HG03565 (cell line): ENCODE results near the gene PREP.

Experiments used
- ATAC-seq: cut with Tn5 transposase; IDR thresholded peaks from one replicate; pipeline ENCODE4 v1.9.1; 2021; ENCODE audit warnings: mild to moderate bottlenecking, moderate library complexity; ENCODE audit not compliant: unreplicated experiment

PREP gene

GRCh38 chr6:105317607-105318533, 85.0 kb downstream of the PREP start:
- no peak for ATAC-seq

DNA sequence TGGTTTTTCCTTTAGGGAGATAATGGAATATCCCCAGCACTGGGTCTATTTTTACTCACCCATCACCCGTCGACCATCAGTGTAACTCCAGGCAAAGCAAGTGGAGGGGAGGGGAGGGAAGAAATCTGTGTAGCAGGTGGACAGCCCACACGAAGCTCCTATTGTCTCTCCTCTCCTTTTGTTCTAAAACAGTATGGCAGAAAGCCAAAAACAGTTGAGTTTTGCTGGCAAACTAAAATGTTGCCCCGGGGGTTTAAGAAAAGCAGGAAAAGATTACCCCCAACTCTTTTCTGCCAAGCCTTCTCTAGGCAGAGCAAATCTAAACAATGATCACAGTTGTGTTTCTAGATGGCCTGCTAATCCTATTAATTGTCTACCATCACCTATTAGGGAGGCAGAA, 89.7 kb downstream of the PREP start:
- no peak for ATAC-seq

DNA sequence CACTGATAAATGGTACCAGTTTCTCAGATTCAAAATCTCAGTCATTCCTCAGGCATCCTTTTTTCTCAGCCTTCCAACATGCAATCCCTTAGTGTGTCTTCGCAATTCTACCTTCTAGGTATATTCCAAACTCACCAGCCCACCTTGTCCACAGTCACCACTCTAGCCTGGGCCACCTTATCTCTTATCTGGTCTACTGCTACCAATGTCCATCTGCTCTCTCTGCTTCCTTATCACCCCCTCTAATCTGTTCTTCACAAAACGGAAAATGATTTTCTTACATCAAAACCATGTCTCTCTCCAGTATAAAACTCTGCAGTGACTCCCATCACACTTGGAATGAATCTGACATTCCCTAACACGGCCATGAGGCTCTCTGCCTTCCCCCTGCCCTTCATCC, 91.9 kb downstream of the PREP start:
- ATAC-seq: no peak

DNA sequence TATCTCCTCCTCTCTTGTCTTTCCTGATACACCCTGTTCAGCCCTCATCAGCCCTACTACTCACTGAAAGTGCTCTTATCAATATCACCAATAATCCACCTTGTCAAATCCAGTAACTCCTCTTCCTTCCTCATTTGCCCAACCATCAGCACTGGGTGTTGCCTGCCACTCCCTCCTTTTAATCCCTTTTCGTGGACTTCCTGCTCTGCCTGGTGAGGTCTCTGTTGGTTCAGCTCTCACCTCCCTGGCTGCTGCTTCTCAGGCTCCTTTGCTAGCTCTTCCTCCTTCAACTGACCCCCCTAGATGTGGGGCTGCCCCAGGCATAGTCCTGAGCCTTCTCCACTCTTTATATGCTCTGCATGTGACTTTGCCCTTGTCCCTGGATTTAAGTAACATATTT, 92.5 kb downstream of the PREP start:
- no peak for ATAC-seq

GRCh38 chr6:105308840-105309239, 94.0 kb downstream of the PREP start:
- no peak for ATAC-seq

GRCh38 chr6:105305521-105305920, 97.4 kb downstream of the PREP start:
- ATAC-seq: no peak

DNA sequence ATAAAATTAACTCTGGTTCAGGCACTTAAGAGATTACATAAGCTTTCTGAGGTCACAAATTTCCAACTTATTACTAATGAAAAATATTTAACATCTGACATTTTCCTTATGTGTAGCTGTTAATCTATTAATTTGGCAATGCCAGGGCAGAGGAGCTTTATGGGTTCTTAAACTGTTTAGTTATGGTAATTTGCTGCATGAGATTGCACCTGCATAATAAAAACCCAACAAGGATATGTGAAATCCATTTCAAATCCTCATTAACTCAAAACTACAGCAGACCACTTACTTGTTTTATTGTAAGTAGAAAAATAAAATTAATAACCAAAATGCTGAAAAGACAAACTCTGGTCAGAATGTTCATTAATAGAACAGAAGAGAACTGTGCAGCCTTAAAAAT, 98.1 kb downstream of the PREP start:
- no peak for ATAC-seq

DNA sequence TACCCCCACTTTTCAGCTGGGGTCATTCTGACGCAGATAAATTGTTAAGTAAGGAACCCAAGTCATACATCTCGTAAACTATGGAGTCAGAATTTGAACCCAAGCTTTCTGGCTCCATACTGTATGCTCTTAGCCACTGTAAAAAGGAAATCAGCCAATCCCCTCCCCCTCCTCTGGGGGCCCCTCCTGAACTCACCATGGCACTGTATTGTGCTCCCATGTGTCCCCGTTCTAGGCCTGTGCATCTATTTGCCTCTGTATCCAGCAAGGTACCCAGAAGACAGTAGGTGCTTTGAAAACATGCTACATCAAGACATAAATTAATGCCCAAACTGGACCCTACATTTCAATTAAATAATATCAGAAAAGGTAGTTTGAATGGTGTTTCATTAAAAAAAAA, 98.5 kb downstream of the PREP start:
- ATAC-seq: no peak

- no peak for ATAC-seq
Measured at GRCh38 chr6:105302617-105303128, 100.2 kb downstream of the PREP start.

DNA sequence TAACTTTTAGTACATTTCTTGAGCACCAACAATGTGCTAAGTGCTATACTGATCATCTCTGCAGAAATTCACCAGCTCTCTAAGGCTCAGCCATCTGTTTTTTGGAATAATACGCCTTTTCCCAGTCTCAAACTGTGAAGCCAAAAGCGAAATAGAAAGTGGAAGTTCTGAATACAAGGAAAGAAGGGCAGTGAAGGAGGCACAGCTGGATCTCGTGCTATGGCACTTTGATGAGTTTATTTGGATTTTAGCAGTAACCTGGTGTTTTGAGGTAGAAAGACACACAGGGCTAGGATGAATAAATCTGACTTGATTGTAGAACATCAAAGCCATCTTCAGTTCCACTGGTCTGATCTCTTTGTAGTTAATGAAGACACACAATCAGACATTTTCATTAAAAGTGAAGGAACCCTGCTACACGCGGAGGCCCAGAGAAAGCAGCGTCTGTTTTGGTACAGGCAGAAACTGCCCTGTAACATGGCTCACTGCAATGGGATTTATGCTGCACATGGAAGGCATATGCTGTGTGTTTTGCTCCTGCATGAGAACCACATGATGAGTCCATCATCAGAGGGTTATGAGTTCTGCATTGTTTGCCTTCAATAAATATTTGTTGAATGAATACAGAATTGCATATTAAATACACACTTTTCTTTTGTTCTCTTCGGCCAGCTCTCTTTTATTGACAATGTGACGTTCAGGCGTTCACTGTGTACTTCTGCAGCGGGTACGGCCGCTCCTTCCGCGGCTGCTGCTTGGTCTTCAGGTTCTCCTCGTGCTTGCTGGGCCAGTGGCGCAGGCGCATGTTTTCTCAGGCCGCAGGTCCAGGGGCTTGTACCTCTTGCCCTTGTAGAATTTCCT, 100.9 kb downstream of the PREP start:
- no peak for ATAC-seq

DNA sequence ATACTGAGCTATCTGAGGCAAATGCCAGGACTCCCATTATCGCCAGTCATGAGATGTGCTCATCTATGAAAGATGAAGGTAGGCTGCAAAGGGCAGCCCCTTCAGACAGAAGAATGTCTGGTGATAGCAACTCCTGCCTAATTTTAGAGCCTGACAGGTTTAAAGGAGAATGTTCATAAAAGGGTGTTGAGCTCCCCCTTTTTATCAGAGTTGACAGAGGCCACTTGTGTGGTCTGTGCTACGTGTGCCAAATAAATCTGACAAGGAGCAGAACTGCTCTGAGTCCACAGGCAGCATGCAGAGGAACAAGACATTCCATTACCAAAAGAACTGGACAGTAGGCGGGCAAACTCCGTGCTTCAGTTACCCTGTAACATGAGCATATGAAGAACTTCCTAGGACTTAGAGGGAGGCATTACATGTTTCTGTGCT, 101.8 kb downstream of the PREP start:
- no peak for ATAC-seq

GRCh38 chr6:105300090-105300489, 102.8 kb downstream of the PREP start:
- no peak for ATAC-seq

- no peak for ATAC-seq
Measured at GRCh38 chr6:105294129-105294528, 108.8 kb downstream of the PREP start.

DNA sequence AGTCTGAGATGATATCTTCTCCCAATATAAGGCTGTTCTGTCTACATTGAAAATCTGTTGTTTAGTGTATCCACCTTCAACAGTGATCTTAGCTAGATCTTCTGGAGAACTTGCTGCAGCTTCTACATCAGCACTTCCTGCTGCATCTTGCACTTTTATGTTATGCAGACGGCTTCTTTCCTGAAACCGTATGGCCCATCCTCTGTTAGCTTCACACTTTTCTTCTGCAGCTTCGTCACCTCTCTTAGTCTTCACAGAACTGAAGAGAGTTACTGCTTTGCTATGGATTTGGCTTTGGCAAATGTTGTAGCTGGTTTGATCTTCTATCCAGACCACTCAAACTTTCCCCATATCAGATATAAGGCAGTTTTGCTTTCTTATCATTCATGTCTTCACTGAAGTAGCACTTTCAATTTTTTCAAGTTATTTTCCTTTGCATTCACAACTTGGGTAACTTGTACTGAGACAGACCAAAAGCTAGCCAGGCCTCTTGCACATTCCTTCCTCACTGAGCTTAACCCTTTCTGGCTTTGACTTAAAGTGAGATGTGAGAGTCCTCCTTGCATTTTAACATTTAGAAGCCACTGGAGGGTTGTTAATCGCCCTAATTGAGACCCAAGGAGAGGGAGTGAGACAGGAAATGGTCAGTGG, 110.1 kb downstream of the PREP start:
- no peak for ATAC-seq

- ATAC-seq: no peak
Measured at GRCh38 chr6:105291525-105291924, 111.4 kb downstream of the PREP start.

- no peak for ATAC-seq
Measured at GRCh38 chr6:105282631-105283585, 120.0 kb downstream of the PREP start.

DNA sequence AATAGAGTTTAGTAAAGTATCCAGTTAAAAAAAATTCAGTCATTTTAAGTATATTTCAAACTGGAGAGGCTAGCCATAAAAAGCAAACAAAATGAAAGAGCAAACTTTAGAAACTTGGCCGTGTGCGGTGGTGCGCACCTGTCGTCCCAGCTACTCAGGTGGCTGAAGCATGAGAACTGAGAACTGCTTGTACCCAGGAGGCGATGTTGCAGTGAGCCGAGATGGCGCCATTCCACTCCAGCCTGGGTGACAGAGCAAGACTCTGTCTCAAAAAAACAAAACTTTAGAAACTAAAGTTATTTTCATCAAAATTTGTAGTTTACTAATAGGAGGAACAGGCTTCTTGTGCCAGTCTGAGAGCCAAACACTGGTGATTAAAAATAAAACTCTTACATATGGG, 122.8 kb downstream of the PREP start:
- no peak for ATAC-seq

GRCh38 chr6:105279463-105279862, 123.4 kb downstream of the PREP start:
- ATAC-seq: no peak

GRCh38 chr6:105278813-105279212, 124.1 kb downstream of the PREP start:
- no peak for ATAC-seq

DNA sequence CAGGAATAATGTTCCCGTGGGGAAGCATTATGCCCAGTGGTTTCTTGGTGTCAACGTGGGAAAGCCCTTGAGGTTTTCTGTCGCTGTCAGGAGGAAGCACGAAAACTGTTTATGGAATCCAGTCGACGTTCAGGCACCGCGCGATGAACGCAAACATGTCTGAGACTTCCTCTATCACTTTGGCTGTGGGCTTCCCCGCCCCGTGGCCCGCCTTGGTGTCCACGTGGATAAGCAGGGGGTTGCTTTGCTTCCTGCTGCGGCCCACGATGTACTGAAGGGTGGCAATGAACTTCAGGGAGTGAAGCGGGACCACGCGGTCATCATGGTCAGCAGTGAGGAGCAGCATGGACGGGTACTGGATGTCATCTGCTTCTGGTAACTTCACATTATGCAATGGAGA, 124.8 kb downstream of the PREP start:
- ATAC-seq: no peak
